ENCODE measurements around the gene PTPRK. TPM values are rescaled to one million over a fixed set of nuclear protein-coding genes. Genes with fewer than 3 reads are reported as not detected.
A peak's percentile ranks its signal among the peaks of the same experiment; 100 is the strongest.

Gene PTPRK
- total and polyA plus RNA-seq, 2 of the 13 experiments (the other 11 are each of a cell fraction or from before 2014, with no cell fraction given), result 43.6 to 98.3 TPM

DNA sequence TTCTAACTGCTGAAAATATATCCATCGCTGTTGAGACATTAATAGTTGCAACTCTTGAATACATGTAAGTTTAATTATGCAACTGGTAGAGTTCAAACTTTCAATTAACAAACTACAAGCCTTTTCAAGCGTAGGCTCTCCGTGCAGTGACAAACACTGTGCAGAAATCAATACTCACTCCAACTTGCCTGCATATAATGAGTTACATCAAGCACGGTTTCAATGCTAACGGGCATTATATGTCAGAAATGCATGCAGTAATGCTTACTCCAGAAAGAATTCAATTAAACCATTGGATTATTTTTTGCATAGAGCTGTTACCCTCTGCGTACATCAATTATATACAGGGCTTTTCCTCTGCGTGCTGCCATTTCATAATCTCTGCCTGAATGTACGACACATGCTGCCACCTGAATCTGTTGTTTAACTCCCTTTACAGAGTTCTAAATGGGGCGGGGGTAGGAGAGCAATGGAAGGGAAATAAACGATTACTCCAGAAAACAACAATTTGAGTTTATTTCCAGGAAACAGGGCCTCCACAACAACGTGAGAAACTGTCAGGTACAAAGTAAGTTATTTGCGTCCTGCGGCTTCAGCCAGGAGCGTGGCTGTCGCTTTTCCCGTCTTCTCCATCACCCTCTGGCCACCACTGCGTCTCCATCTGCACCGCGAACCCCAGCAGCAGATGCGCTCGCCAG lies 1.8 kb downstream of the PTPRK start (continued):
- TF ChIP-seq PHF21A (CRISPR knock-in tag; IDR thresholded peaks at IDR 0.05) (peak; percentile 6; the same call in 1 of the 2 replicates), ZBTB38 (CRISPR knock-in tag; IDR thresholded peaks at IDR 0.05) (0 out of 2 replicates have a peak, but pooled peaks have one; percentile 69), FOXO1 (CRISPR knock-in tag; IDR thresholded peaks at IDR 0.05) (peak; percentile 50; the same call in 1 of the 2 replicates), PPARG (CRISPR knock-in tag; conservative IDR thresholded peaks at IDR 0.05) (no peak), WIZ (CRISPR knock-in tag; IDR thresholded peaks at IDR 0.05) (peak; percentile 39; the same call in 1 of the 2 replicates), ZNF143 (CRISPR knock-in tag; IDR thresholded peaks at IDR 0.05) (no peak), NPAS2 (CRISPR knock-in tag; IDR thresholded peaks at IDR 0.05; ENCODE audit: borderline replicate concordance) (no peak), ASH2L (IDR thresholded peaks at IDR 0.05; ENCODE audit: insufficient read length, low read depth, low read length) (peak; percentile 51), NFIC (IDR thresholded peaks at IDR 0.05; ENCODE audit: low read length) (0 out of 2 replicates have a peak, but pooled peaks have one; percentile 8), SIN3A (IDR thresholded peaks at IDR 0.05; ENCODE audit: borderline replicate concordance, low read depth, low read length) (0 out of 2 replicates have a peak, but pooled peaks have one; percentile 51), THAP11 (CRISPR knock-in tag; IDR thresholded peaks at IDR 0.05) (0 out of 2 replicates have a peak, but pooled peaks have one; percentile 12), KDM1A (CRISPR knock-in tag; IDR thresholded peaks at IDR 0.05) (peak; percentile 49; the same call in 1 of the 2 replicates), ZNF3 (CRISPR knock-in tag; IDR thresholded peaks at IDR 0.05) (0 out of 2 replicates have a peak, but pooled peaks have one; percentile 12), MIER2 (CRISPR knock-in tag; IDR thresholded peaks at IDR 0.05) (0 out of 2 replicates have a peak, but pooled peaks have one; percentile 18), ARID3A (IDR thresholded peaks at IDR 0.05; ENCODE audit: low read depth, low read length) (no peak; the same call in 1 of the 2 replicates), ZFP36 (IDR thresholded peaks at IDR 0.05; ENCODE audit: borderline replicate concordance, low read depth, low read length, partially characterized antibody) (no peak), KLF12 (CRISPR knock-in tag; IDR thresholded peaks at IDR 0.05; ENCODE audit: borderline replicate concordance) (no peak), NR2F1 (CRISPR knock-in tag; IDR thresholded peaks at IDR 0.05) (no peak), ZNF510 (CRISPR knock-in tag; IDR thresholded peaks at IDR 0.05; ENCODE audit: low read depth) (peak; percentile 19; the same call in 1 of the 2 replicates), ZNF550 (CRISPR knock-in tag; IDR thresholded peaks at IDR 0.05; ENCODE audit: borderline replicate concordance) (0 out of 2 replicates have a peak, but pooled peaks have one; percentile 35), ONECUT2 (CRISPR knock-in tag; IDR thresholded peaks at IDR 0.05) (peak; percentile 90), GATAD2A (CRISPR knock-in tag; IDR thresholded peaks at IDR 0.05) (peak; percentile 35; the same call in 1 of the 2 replicates), HMG20B (CRISPR knock-in tag; conservative IDR thresholded peaks at IDR 0.05) (0 out of 2 replicates have a peak, but pooled peaks have one; percentile 22), TARDBP (CRISPR knock-in tag; IDR thresholded peaks at IDR 0.05) (0 out of 2 replicates have a peak, but pooled peaks have one; percentile 7)
- TF ChIP-seq, protein P1, sequence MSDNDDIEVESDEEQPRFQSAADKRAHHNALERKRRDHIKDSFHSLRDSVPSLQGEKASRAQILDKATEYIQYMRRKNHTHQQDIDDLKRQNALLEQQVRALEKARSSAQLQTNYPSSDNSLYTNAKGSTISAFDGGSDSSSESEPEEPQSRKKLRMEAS (IDR thresholded peaks at IDR 0.05), result no peak
- TF ChIP-seq, protein P2, sequence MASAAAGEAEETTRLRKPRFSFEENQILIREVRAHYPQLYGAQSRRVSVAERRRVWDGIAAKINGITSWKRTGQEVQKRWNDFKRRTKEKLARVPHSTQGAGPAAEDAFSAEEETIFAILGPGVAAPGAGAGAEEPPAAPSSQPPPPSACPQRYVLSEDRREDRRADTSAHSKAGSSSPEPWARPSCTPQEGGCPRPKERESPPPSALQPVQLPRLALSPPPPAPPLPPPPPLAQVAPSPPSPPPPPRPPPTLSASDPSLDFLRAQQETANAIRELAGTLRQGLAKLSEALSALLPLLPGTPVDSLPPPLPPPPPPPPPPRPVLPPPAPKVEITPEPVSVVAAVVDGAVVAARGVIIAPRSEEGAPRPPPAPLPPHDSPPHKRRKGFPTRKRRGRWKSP (CRISPR knock-in tag; IDR thresholded peaks at IDR 0.05), result peak; percentile 53; the same call in 1 of the 2 replicates
- TF ChIP-seq, protein P3, sequence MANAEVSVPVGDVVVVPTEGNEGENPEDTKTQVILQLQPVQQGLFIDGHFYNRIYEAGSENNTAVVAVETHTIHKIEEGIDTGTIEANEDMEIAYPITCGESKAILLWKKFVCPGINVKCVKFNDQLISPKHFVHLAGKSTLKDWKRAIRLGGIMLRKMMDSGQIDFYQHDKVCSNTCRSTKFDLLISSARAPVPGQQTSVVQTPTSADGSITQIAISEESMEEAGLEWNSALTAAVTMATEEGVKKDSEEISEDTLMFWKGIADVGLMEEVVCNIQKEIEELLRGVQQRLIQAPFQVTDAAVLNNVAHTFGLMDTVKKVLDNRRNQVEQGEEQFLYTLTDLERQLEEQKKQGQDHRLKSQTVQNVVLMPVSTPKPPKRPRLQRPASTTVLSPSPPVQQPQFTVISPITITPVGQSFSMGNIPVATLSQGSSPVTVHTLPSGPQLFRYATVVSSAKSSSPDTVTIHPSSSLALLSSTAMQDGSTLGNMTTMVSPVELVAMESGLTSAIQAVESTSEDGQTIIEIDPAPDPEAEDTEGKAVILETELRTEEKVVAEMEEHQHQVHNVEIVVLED (CRISPR knock-in tag; IDR thresholded peaks at IDR 0.05; ENCODE audit: borderline replicate concordance), result 0 out of 2 replicates have a peak, but pooled peaks have one; percentile 32

Measured in HepG2 (cell line).